T follicular helper cell (primary cell): ENCODE measurements around the gene LPAR6.

ENCODE experiments used
- DNase-seq: peaks from one replicate; pipeline ENCODE4 v3.0.0-alpha.2; 2020; ENCODE audit warnings: low read depth

LPAR6 gene

DNA sequence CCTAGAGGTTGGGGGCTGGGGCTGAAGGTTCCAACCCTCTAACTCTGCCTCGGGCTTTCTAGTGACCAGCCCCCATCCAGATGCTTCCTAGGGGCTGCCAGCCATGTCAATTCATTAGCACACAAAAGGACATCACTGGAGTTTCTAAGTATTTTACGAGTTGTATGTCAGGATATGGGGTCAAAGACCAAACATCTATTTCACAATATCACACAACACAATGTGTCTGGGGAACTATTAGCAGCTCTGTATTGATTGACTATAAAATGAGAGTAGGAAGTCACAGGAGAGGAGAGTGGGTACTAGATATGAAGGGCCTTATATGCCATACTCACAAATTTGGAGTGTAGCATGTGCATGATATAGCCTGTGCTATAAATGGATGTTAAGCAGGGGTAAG is 42.1 kb downstream of the LPAR6 start:
- no peak for DNase-seq

DNA sequence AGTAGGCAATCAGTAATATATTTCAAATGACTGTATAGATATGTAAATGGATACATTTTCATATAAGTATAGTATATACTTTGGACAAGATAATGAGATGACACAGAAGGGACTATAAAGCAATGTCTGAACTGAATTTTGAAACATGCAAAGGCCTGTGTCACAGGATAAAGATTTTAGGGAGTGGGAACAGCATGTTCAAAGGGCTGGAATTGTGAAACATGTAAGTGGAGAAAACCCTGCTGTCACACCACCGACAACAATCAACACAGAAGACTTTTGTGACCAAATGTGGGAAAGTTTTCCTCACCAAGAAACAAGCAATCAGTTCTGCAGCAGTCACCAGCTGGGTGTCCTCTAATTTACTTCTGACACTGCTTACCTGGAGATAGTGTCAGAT is 42.9 kb downstream of the LPAR6 start:
- no peak for DNase-seq
